ENCODE results near the gene ADCY7. TPM values are rescaled to one million over a fixed set of nuclear protein-coding genes. Genes with fewer than 3 reads are reported as not detected.

Gene ADCY7
- total RNA-seq, 1 experiment from 2014 or later = 5.9 TPM

GRCh38 chr16:50296807-50297206 lies 30.5 kb downstream of the ADCY7 start (continued):
- no peak for TF ChIP-seq PRDM15 (CRISPR knock-in tag; IDR thresholded peaks at IDR 0.05)
- no peak for TF ChIP-seq SOX15 (CRISPR knock-in tag; IDR thresholded peaks at IDR 0.05)
- no peak for TF ChIP-seq ZNF121 (CRISPR knock-in tag; IDR thresholded peaks at IDR 0.05)

DNA sequence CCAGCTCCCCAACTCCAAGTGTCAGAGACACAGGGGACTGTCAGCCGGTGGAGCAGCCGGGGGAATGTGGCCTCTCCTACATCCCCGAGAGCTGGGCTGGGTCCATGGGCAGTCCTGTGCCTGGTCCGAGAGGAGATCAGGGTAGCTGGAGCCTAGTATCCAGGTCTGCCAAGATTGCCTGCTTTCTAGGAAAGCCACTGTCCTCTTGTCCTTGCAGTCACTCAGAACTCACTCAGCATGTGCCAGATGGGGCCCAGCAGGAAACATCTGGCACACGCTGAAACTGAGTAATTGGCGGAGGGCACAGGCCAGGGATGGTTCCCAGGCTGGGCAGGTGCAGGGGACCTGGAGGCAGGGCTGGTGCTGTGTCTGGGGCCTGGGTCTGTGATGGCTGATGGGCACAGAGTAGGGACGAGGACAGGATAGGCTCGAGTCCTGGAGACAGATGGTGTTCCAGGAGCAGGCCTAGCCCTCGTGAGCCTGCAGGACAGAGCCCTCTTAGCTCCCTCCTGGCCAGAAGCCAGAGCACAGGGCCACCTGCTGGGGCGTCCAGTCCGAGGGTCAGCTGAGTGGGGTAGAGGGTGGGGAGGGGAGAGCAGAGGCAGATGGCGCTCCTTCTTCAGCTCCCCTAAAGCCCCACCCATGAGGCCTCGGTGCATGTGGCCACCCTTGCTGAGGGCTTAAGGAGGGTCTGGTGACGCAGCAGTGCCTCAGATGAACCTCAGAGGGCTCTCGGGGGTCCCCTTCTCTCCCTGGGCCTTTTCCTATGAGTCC lies 31.1 kb downstream of the ADCY7 start:
- no peak overlapping the region for H3K27ac Mint-ChIP-seq
- POLR2A ChIA-PET = no interaction called here

DNA sequence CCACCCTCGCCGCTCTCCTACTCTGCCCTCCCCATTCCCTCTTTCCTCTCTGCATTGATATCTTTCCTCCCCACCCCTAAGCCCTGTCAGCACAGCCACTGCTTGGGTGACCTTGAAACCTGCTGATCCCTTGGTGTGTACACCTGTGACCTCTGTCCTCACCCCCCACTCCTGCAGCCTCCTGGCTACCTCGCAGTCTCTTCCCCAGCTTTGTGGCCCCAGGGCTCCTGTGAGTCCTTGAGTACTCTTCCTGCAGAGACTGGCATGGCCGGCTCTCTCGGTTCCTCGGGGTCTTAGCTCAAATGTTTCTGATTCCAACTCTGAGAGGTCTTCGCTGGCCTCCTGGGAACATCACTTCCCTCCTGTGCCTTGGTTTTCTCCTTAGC lies 31.7 kb downstream of the ADCY7 start:
- Mint-ChIP-seq H3K27me3 (ENCODE audit: low read depth) (no peaks in the 10 kb centered on the region), H3K9me3 (no peaks in the 10 kb centered on the region), H3K36me3 (no peaks in the 10 kb centered on the region), H3K27ac (0 out of 2 replicates have a peak overlapping the region, but pooled peaks have one; percentile 33), H3K4me3 (no peak overlapping the region), H3K4me1 (peaks cover 5% of the 10 kb centered on the region; the same call in 1 of the 2 replicates)
- CTCF ChIA-PET = interaction anchor here (0.8 to 1.8 kb wide), 2 partner anchors 57 to 508 kb away, joined by 4 to 6 read pairs; no protein-coding TSS in a partner anchor
- POLR2A ChIA-PET = no interaction called here
- TF ChIP-seq GABPB1 (CRISPR knock-in tag; IDR thresholded peaks at IDR 0.05) = peak; percentile 48; the same call in 1 of the 2 replicates
- TF ChIP-seq AR (CRISPR knock-in tag; IDR thresholded peaks at IDR 0.05) = no peak
- DNase-seq (ENCODE audit: low spot score) (no peak), ATAC-seq (no peak)

More for the DNA sequence above, 31.1 kb downstream of the ADCY7 start:
- H3K4me1 Mint-ChIP-seq = peaks cover 5% of the 10 kb centered on the region; the same call in 1 of the 2 replicates
- no peaks in the 10 kb centered on the region for H3K27me3 Mint-ChIP-seq (ENCODE audit: low read depth)
- no peaks in the 10 kb centered on the region for H3K36me3 Mint-ChIP-seq
- no peaks in the 10 kb centered on the region for H3K9me3 Mint-ChIP-seq
- ATAC-seq = no peak; the same call in 1 of the 2 replicates
- DNase-seq (ENCODE audit: low spot score) = no peak
- CTCF ChIA-PET = interaction anchor here (0.8 to 1.8 kb wide), 2 partner anchors 57 to 509 kb away, joined by 4 to 6 read pairs; no protein-coding TSS in a partner anchor
- H3K4me3 Mint-ChIP-seq = no peak overlapping the region
- no peak for TF ChIP-seq CREM (CRISPR knock-in tag; IDR thresholded peaks at IDR 0.05)
- TF ChIP-seq, protein P1, sequence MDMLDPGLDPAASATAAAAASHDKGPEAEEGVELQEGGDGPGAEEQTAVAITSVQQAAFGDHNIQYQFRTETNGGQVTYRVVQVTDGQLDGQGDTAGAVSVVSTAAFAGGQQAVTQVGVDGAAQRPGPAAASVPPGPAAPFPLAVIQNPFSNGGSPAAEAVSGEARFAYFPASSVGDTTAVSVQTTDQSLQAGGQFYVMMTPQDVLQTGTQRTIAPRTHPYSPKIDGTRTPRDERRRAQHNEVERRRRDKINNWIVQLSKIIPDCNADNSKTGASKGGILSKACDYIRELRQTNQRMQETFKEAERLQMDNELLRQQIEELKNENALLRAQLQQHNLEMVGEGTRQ (CRISPR knock-in tag; IDR thresholded peaks at IDR 0.05) = no peak
- no peak for TF ChIP-seq NFE2L1 (CRISPR knock-in tag; IDR thresholded peaks at IDR 0.05)
- TF ChIP-seq, protein P2, sequence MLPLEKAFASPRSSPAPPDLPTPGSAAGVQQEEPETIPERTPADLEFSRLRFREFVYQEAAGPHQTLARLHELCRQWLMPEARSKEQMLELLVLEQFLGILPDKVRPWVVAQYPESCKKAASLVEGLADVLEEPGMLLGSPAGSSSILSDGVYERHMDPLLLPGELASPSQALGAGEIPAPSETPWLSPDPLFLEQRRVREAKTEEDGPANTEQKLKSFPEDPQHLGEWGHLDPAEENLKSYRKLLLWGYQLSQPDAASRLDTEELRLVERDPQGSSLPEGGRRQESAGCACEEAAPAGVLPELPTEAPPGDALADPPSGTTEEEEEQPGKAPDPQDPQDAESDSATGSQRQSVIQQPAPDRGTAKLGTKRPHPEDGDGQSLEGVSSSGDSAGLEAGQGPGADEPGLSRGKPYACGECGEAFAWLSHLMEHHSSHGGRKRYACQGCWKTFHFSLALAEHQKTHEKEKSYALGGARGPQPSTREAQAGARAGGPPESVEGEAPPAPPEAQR (CRISPR knock-in tag; IDR thresholded peaks at IDR 0.05) = no peak
- TF ChIP-seq ZMAT4 (CRISPR knock-in tag; IDR thresholded peaks at IDR 0.05) = no peak
- no peak for TF ChIP-seq GTF2I (CRISPR knock-in tag; conservative IDR thresholded peaks at IDR 0.05)
- TF ChIP-seq NFATC4 (CRISPR knock-in tag; IDR thresholded peaks at IDR 0.05) = no peak
- no peak for TF ChIP-seq JUN (CRISPR knock-in tag; IDR thresholded peaks at IDR 0.05)
- TF ChIP-seq ZNF396 (CRISPR knock-in tag; IDR thresholded peaks at IDR 0.05; ENCODE audit: borderline replicate concordance) = no peak
- no peak for TF ChIP-seq ZNF232 (CRISPR knock-in tag; IDR thresholded peaks at IDR 0.05)
- TF ChIP-seq, protein P3, sequence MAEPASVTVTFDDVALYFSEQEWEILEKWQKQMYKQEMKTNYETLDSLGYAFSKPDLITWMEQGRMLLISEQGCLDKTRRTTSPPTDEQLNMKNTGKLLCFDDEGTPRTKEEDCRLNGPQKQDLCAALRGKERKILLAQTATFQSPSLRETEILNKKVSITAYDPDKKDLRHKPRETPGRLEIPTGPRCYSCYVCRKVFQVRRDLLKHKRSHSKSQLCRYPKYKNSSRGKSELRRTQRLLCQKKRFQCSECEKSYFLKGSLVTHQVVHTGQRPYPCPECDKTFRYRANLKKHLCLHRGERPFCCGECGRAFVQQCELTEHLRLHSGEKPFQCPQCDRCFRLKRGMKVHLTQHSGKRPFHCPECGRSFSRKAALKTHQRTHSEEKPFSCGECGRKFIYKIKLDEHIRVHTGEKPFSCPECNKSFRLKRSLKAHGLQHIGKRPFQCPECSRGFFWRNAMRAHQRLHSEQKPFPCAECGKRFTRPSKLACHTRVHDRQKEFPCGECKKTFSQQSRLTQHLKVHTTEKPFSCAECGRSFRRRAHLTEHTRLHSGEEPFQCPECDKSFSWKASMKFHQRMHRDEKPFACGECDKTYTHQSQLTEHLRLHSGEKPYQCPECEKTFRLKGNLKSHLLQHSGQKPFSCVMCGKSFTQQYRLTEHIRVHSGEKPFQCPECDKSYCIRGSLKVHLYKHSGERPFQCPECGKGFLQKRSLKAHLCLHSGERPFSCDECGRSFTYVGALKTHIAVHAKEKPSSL (CRISPR knock-in tag; conservative IDR thresholded peaks at IDR 0.05) = no peak

Data from WTC11 (cell line).